GM18526 (cell line): ENCODE results near the gene ORM1.

Experiments
- POLR2A ChIP-seq: IDR thresholded peaks from 3 replicates; pipeline ENCODE4 v1.6.1; 2011; ENCODE audit not compliant: insufficient read length; ENCODE audit errors: extremely low read depth

Gene ORM1

GRCh38 chr9:114299286-114300152, 23.4 kb upstream of the ORM1 start:
- TF ChIP-seq POLR2A, result no peak

GRCh38 chr9:114300153-114300845, 22.6 kb upstream of the ORM1 start:
- no peak for TF ChIP-seq POLR2A

- no peak for TF ChIP-seq POLR2A
These were observed 21.8 kb upstream of the ORM1 start for GRCh38 chr9:114300846-114301797.

- no peak for TF ChIP-seq POLR2A
These were observed 20.9 kb upstream of the ORM1 start for GRCh38 chr9:114301798-114302565.

- no peak for TF ChIP-seq POLR2A
These were observed 20.2 kb upstream of the ORM1 start for GRCh38 chr9:114302727-114303126.

GRCh38 chr9:114303571-114303970, 19.3 kb upstream of the ORM1 start:
- TF ChIP-seq POLR2A, result no peak

- TF ChIP-seq POLR2A, result no peak
These were observed 18.9 kb upstream of the ORM1 start for GRCh38 chr9:114303977-114304376.

GRCh38 chr9:114304416-114305188, 18.3 kb upstream of the ORM1 start:
- TF ChIP-seq POLR2A, result no peak

GRCh38 chr9:114307899-114308267, 15.0 kb upstream of the ORM1 start:
- TF ChIP-seq POLR2A, result no peak

- no peak for TF ChIP-seq POLR2A
These were observed 14.4 kb upstream of the ORM1 start for GRCh38 chr9:114308361-114308950.

GRCh38 chr9:114309096-114309495, 13.8 kb upstream of the ORM1 start:
- TF ChIP-seq POLR2A, result no peak

GRCh38 chr9:114310471-114311450, 12.1 kb upstream of the ORM1 start:
- no peak for TF ChIP-seq POLR2A
